Right atrium auricular region (tissue), 2 donors: ENCODE measurements around the gene ACOT11. TPM values are rescaled to one million over a fixed set of nuclear protein-coding genes. Genes with fewer than 3 reads are reported as not detected.

Source experiments
- DNase-seq: peaks from one replicate; pipeline ENCODE4 v3.0.0-alpha.2; 2019; ENCODE audit warnings: low spot score
- H3K27ac ChIP-seq, 2 donors: fragments of 200-600 bp; sonication (generic); 1 replicate in 1 of 2; 2 replicates in 1 of 2; pipeline ENCODE4 v1.5.1; 2016 to 2019
- H3K27me3 ChIP-seq, 2 donors: fragments of 200-600 bp; sonication (generic); one replicate each; pipeline versions ENCODE4 v1.5.1 to v1.6.0; 2017 to 2019
- H3K36me3 ChIP-seq: fragments of 200-600 bp; sonication (generic); one replicate; pipeline ENCODE4 v1.5.1; 2016
- H3K4me1 ChIP-seq, 2 donors: fragments of 200-600 bp; sonication (generic); one replicate each; pipeline versions ENCODE4 v1.5.1 to v1.6.0; 2017 to 2019
- H3K4me3 ChIP-seq, 2 donors: fragments of 200-600 bp; sonication (generic); 1 replicate in 1 of 2; 2 replicates in 1 of 2; pipeline ENCODE4 v1.5.1; 2017 to 2019; ENCODE audit warnings: mild to moderate bottlenecking in 1 of 2, moderate library complexity in 1 of 2
- H3K9me3 ChIP-seq, 2 donors: fragments of 200-600 bp; sonication (generic); one replicate each; pipeline ENCODE4 v1.5.1; 2019
- total RNA-seq, 2 donors: library from RNA; depleted of rRNA; stranded (reverse); fragments of >200 nt; gene quantifications; one replicate each; pipeline ENCODE4 v1.1.0, GENCODE V29; 2016
- TF ChIP-seq, protein P1 (sequence below), 2 donors: fragments of 200-600 bp; sonication (generic); IDR thresholded peaks; one replicate each; pipeline ENCODE4 v1.5.1; 2019; ENCODE audit warnings: antibody characterized with exemption in 2 of 2

The ACOT11 gene
- total RNA-seq, 2 donors from 2014 or later, result 9.1 to 27.0 TPM

DNA sequence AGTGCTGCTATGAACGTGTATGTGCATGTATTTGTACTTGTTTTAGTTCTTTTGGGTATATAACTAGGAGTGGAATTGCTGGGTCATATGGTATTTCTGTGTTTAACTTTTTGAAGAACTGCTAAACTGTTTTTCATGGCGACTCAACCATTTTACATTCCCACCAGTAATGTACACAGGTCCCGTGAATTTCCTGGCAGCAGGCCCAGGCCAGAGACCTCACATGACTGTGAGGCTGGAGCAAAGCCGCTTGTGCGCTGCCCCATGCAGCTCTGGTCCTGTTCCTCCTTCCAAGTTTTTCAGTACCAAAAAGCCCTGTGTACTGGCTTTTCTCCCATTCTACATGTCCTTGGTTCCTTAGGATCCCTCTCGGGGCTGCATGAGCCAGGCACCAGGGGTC, 29.6 kb downstream of the ACOT11 start:
- Histone ChIP-seq H3K27ac (peak overlapping the region; percentile 89 to 90), H3K27me3 (no peaks in the 10 kb centered on the region), H3K4me1 (peaks cover 0 to 66% of the 10 kb centered on the region in 2 donors), H3K36me3 (no peaks in the 10 kb centered on the region), H3K9me3 (no peaks in the 10 kb centered on the region), H3K4me3 (no peak overlapping the region)
- TF ChIP-seq, protein P1, sequence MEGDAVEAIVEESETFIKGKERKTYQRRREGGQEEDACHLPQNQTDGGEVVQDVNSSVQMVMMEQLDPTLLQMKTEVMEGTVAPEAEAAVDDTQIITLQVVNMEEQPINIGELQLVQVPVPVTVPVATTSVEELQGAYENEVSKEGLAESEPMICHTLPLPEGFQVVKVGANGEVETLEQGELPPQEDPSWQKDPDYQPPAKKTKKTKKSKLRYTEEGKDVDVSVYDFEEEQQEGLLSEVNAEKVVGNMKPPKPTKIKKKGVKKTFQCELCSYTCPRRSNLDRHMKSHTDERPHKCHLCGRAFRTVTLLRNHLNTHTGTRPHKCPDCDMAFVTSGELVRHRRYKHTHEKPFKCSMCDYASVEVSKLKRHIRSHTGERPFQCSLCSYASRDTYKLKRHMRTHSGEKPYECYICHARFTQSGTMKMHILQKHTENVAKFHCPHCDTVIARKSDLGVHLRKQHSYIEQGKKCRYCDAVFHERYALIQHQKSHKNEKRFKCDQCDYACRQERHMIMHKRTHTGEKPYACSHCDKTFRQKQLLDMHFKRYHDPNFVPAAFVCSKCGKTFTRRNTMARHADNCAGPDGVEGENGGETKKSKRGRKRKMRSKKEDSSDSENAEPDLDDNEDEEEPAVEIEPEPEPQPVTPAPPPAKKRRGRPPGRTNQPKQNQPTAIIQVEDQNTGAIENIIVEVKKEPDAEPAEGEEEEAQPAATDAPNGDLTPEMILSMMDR (IDR thresholded peaks at IDR 0.05), result no peak
- DNase-seq, result peak; percentile 84

DNA sequence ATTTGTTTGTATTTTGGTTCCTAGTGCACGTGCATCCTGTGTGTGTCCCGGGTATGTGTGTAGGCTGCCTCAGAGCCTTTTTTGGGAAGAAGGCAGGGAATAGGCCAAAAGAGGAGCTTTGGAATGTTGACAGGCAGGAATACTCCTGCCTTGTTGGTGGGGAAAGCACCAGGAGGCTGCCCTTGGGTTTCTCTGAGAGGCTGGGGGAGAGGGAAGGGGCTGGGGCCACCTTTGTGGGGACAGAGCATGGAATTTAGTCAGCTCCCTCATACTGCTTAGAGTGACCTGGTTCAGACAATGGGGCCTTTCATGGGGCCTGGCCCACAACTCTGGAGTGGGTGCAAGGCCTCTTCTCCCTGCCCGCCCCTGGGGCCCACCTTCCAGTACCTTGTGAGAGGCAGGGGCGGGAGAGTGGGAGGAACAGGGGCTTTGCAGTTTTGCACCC, 31.3 kb downstream of the ACOT11 start:
- TF ChIP-seq, protein P1 (IDR thresholded peaks at IDR 0.05), result no peak
- H3K36me3 ChIP-seq, result no peaks in the 10 kb centered on the region
- H3K27me3 ChIP-seq, result no peaks in the 10 kb centered on the region
- H3K27ac ChIP-seq, result peak overlapping the region; percentile 89 to 90
- H3K4me3 ChIP-seq, result no peak overlapping the region
- no peak for DNase-seq
- H3K9me3 ChIP-seq, result no peaks in the 10 kb centered on the region
- H3K4me1 ChIP-seq, result peaks cover 0 to 72% of the 10 kb centered on the region in 2 donors

DNA sequence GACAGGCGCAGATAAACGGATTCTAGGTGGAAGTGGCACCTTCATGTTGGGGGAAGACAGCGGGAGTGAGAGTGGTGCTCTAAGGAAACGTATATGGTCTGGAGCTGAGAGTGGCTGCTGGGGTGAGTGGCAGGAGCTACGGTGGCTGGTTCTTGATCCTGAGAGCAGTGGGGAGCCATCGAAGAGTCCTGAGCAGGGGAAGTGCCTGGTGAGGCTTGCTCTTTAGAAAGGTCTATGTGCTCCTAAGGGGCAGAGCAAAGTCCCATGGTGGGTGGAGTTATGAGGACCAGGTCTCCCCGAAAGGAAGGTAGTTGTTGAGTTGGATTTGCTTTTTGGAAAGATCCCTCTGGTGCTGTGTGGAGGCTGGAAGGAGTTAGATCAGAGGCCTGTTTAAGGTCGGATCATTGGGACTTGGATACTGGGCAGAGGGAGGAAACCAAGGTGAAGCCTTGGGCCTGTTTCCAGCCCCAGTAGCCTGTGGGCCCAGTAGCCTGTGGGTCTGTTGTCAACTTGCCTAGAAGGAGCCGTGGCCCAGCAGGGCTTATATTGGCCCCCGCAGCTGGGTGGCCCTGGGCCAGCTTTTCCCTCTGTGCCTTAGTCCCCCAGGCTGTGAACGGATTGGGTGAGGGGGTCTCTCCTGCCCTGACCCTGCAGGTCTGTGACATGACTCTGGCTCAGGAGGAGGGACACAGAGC, 33.0 kb downstream of the ACOT11 start:
- TF ChIP-seq, protein P1 (IDR thresholded peaks at IDR 0.05), result no peak
- peaks cover 0 to 71% of the 10 kb centered on the region in 2 donors for H3K4me1 ChIP-seq

DNA sequence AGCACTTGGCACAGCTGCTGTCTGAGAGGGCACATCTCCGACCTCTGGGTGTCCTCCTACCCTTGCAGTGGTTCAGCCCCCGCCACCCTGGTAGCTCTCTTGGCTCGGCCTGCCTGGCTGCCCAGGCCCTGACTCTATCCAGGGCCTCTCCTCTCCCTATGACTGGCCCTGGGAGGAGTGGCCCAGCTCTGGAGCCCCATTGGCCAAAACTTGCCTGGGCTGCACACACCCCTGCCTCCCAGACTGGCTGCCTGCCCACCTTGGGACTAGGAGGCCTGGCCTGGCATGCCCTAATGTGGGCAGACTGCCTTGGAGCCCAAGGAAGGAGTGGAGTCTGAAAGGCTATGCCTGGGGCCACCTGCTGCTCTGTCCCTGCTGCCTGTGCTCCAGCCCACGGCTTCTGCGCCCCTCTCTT, 33.6 kb downstream of the ACOT11 start:
- Histone ChIP-seq H3K27ac (peak overlapping the region; percentile 89 to 90), H3K4me1 (peaks cover 0 to 77% of the 10 kb centered on the region in 2 donors), H3K36me3 (no peaks in the 10 kb centered on the region), H3K9me3 (no peaks in the 10 kb centered on the region), H3K4me3 (no peak overlapping the region), H3K27me3 (no peaks in the 10 kb centered on the region)
- TF ChIP-seq, protein P1 (IDR thresholded peaks at IDR 0.05), result no peak
- peak; percentile 92 for DNase-seq

More for the DNA sequence above, 33.0 kb downstream of the ACOT11 start:
- peak overlapping the region; percentile 89 to 90 for H3K27ac ChIP-seq
- no peaks in the 10 kb centered on the region for H3K9me3 ChIP-seq
- DNase-seq, result no peak
- H3K27me3 ChIP-seq, result no peaks in the 10 kb centered on the region
- H3K4me3 ChIP-seq, result no peak overlapping the region
- no peaks in the 10 kb centered on the region for H3K36me3 ChIP-seq

DNA sequence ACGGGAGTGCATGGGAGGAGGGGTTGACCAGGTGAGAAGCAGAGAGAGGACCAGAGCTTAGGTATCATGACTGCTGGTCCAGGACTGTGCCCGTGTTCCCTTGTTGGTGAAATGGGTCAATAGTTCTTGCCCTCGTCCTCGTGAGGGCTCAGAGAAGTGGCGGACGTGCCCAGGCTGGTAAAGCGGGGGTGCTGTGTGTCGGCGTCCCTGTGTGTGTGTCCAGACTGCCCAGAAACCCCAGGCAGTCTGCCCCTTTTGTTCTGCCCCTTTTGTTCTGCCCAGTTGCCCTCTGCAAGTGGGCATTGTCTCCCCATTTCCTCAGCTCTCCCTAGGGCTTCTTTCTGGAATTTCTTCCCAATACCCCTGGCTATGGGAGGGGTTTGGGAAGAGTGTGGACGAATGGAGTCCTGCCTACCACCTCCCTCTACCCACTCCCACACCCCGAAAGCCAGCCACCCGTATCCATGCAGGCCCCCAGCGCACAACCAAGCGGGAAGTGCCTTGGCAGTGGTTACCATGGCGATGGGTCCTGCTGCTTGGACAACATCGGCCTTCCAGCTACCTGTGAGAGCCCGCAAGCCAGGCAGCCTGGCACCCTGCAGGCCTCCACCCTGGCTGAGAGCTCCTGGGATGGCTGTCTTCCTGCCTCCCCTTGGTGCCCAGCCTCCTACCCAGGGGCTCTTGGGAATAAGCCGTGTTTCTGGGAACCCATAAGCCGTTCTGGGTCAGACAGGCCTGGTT, 34.7 kb downstream of the ACOT11 start:
- no peaks in the 10 kb centered on the region for H3K36me3 ChIP-seq
- no peaks in the 10 kb centered on the region for H3K9me3 ChIP-seq
- no peak for DNase-seq
- peak overlapping the region; percentile 89 to 90 for H3K27ac ChIP-seq
- no peaks in the 10 kb centered on the region for H3K27me3 ChIP-seq
- H3K4me1 ChIP-seq, result peaks cover 0 to 77% of the 10 kb centered on the region in 2 donors
- no peak overlapping the region for H3K4me3 ChIP-seq
- TF ChIP-seq, protein P1 (IDR thresholded peaks at IDR 0.05), result no peak
